GM19023 (cell line): ENCODE data around the gene ADAMTS7.
"Not testable (repeated sequence)": the region's sequence is repeated elsewhere in the genome, so short reads cannot be mapped to it uniquely, and the experiment has no call there.

Experiments
- ATAC-seq: cut with Tn5 transposase; IDR thresholded peaks from one replicate; pipeline ENCODE4 v1.9.1; 2021; ENCODE audit warnings: mild to moderate bottlenecking, moderate library complexity; ENCODE audit not compliant: unreplicated experiment

Gene ADAMTS7

DNA sequence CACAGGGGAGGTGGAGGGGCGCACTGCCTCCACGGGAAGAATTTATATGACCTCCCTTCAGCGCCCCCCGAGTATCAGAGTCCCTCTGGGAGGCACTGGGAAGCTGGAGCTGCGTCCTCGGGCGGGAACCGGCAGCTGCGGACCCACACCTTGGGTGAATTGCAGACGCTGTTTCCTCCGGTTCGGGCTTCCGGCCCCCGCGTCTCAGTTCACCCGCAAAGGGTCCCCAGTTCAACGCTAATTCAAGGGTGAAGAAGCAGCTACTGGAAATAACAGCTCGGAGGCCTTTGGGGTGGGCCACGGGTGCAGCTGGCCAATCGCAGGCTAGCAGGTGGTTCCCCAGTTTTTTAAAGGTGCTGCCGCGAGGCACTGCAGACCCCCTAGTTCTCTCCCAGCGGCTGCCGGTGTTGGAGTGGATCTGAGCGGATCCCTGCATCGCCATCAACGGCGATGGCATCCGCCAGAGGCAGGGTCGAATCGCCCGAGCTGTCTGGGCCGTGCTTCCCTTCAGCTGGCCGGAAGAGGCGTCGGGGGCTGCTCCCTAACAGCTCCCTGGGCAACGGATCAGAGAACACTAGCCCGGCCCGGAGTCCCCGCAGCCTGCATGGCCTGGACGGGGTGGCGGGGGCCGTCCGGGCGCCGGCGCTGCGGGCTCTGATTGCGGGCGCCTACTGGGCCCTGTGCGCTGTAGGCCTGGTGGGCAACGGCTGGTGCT, 19.4 kb upstream of the ADAMTS7 start:
- no peak for ATAC-seq

DNA sequence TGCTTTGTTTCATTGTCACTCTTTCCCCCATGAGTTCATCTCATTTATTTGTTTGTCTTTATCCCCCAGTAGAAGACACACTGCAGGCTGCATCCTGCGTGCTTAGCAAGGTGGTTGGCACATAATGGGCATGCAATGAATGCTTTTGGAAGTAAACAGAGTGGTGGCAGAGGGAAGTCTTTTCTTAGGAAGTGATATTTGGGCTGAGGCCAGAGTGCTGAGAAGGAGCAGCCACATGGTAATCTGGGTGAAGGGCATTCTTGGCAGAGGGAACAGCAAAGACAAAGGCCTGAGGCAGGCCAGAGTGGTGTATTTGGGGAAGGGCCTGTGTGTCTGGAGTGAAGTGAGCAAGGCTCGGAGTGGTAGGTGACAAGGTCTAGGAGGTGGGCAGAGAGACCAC, 17.7 kb upstream of the ADAMTS7 start:
- no peak for ATAC-seq

DNA sequence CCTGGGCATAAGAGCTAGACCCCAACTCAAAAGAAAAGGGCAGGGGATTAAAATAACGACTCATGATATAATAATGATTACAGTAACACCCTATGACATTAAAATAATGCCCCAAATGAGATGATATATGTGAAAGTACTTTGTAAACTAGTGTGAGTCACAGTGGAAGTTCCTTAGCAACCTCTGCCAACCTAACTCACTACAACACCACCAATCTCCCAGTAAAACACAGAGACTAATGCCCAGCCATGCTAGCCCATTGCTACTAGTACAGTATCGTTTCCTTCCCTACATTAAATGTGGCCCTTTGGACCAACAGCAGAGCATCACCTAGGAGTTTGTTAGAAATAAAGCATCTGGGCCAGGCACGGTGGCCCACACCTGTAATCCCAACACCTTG, 11.2 kb upstream of the ADAMTS7 start:
- ATAC-seq, result no peak

DNA sequence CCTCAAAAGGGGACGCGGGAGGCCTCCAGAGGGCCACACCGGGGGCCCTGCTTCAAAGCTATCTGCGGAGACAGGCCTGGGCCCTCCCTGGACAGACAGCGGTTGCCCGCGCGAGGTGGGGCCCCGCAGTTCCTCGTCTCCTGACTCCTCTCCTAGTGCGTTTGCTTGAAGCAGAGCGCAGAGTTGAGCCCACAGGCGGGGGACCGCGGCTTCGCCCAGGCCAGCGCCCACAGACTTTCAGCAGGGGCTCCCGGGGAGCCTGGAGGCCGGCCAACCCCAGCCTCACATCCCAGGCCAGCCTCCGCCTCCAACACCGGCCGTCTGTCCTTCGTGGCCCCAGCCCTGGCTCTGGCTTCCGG, 540 bp upstream of the ADAMTS7 start:
- ATAC-seq, result no peak

DNA sequence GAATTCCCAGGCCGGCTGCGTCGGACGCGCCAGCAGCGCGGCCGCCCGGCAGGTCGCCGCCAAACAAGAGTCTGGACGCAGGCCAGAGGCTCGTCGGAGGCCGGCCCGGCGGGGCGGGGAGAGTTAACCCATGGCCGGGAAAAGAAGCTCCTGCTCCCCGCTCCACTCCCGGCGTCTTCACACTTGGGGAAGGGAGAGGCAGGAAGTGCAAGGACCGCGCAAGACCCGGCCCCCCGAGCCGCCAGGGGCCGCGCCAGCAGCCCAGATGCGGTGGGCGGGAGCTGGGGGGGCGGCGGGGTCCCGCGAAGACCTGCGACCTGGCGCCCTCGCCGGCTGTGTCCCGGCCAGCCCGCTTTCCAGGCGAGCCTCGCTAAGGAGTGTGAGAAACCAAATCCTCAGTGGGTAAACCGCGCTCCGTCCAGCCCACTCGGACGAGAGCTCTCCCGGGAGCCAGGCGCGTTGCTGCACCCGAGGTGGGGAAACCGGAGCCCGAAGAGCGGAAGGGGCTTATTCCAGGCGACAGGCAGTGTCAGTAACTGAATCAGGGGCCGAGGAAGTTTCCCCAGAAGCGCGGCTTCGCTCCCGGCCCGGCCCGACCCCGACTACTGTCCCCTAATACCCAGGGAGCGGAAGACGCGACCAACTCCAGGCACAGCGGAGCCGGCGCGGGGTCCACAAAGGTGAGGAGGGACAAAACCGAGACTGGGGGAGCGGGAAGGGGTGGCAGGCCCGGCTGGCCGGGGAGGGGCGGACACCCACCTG, 721 bp downstream of the ADAMTS7 start:
- ATAC-seq, result peak; percentile 13

DNA sequence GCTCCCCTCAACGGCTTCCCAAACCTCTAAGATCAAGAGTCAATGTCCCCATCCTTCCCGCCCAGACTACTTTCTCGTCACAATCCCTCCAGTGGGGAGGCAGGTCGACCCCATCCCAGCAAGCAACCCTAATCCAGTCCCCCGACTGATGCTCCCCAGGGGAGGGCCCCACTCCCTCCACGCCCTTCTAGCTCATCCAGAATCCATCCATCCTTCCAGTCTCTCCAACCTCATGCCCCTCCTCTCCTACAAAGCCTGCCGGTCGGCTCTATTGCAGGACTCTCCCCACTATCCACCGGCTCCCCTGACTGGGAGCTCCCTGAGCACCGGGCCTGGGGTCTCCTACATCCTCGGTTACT, 1.3 kb downstream of the ADAMTS7 start:
- no peak for ATAC-seq

DNA sequence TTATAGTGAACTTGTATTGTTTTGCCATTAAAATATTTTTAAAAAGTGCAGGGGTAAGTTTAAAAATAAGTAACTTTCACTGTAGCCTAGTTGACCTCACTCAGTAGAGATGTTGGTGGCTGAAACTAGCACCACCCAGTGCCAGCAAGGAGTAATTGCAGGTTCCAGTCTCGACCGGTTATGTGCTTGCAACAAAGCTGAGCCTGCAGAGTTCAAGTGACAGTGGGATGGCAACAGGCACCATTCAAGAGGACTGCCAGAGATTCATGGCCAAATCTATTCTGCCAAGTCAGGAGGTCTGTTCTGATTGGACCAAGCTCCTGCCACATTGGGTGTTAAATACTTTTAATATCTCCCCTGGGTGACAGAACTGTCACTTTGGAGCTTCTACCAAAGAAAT, 2.7 kb downstream of the ADAMTS7 start:
- no peak for ATAC-seq

DNA sequence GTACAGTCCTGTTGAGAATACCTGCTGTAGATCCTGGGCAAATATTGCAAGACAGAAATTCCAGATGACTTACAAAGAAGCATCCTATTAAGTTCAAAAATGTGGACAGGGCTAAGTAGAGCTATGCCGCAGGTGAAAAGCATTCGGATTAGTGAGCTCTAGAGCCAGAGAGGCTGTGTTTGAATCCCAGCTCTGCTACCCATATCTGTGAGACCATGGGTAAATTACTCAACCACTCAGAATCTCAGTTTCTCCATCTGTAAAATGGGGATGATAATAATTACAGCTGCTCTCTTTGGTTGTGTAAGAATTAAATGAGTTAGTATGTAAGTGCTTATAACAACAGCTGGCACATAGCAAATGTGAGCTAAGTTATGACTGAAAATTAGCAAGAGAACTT, 3.9 kb downstream of the ADAMTS7 start:
- no peak for ATAC-seq

DNA sequence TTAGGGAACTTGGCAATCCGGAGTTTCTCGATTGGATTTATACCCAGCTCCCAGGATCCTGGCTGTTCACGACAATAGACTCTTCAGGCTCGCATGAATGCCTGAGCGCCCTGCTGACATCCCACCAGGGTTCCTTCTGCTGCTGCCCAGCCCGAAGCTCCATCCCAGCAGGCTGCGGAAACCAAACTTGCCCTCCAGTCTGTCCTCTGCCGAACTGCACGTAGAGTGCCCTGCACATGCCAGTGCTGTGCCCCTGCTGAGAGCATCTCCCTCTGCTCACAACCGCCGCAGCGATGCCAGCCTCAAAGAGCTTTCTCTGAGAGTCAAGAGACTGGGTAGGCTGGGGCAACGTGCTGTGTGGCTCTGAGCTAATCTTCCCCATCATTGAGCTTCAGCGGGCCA, 6.9 kb downstream of the ADAMTS7 start:
- ATAC-seq, result no peak

DNA sequence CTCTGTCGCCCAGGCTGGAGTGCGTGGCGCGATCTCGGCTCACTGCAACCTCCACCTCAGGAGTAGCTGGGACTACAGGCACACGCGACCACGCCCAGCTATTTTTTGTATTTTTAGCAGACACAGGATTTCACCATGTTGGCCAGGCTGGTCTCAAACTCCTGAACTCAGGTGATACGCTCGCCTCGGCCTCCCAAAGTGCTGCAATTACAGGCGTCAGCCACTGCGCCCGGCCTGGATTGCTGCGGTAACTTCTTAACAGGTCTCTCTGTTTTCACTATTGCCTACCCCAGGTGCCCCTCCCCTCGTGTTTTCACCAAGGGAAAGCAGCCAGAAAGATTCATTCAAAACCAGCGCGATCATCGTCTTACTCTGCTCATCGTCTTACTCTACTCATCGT, 10.5 kb downstream of the ADAMTS7 start:
- ATAC-seq, result no peak

DNA sequence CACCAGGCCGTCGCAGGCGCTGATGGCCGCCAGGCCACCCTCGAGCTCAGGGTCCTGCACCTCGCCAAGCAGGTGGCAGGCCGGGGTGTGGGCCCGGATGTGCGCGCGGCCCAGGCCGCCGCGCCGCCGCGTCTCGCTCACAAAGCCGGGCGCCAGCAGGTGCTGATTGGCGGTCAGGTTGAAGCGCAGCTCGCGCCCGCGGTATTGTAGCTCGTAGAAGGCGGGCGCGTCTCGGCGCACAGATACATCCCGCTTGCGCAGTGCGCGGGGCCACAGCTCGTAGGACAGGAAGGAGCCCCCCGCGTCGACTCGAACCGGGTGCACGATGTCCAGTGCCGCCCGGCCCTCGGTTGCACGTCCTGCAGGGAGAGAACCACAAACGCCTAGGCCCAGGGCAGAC, 11.1 kb downstream of the ADAMTS7 start:
- no peak for ATAC-seq

DNA sequence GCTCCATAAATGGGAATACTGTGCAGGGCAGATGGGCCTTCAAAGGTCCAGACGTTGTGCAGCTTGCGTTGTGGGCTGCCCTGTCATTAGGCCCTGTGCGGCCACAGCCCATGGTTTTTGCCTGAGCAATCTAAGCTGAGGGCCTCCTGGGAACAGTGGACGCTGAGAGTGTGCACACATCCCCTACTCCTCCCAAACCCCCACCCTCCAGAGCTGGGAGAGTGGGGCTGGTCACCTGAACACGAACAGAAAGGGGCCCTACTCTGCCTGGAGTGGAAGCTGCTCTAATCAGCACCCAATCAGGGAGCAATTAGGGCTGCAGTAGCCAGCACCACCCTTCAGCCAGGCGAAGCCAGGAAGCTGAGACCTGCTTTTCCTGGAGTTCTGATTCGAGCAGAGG, 12.2 kb downstream of the ADAMTS7 start:
- not testable (repeated sequence) for ATAC-seq

DNA sequence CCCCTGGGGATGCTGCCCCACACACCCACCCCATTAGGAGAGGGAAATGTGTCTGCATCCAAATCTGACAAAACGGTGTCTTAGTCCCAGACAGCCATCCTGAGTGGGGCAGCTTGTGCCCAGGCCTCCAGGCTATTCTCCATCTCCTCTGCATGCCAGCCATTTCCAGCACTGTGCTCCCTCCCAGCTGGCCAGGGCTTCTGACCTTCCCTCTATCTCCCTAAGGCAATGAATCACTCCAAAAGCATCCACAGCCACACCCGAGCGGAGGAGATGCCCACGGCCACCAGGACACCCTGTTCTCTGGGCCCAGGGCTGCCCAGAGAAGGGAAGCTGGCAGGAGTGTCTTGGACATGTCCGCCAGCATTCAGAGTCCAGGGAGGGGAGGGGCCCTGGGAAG, 12.9 kb downstream of the ADAMTS7 start:
- ATAC-seq, result not testable (repeated sequence)

DNA sequence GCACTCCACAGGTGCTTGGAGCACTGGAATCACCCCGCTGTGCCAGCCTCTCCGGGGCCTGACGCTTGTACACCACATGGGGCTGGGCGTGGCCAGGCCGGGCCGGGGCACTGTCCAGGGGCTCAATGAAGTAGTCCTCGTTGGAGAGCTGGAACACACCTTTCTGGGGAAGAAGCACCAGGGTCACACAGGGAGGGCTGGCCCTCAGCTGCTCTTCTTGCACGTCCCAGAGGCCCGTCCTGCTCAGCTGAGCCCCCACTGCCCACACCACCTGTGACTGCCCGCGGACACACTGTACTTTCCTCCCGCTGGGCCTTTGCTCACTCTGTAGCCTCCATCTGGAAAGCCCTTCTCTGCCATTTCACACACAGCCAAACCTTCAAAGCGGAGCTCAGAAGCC, 13.3 kb downstream of the ADAMTS7 start:
- no peak for ATAC-seq

DNA sequence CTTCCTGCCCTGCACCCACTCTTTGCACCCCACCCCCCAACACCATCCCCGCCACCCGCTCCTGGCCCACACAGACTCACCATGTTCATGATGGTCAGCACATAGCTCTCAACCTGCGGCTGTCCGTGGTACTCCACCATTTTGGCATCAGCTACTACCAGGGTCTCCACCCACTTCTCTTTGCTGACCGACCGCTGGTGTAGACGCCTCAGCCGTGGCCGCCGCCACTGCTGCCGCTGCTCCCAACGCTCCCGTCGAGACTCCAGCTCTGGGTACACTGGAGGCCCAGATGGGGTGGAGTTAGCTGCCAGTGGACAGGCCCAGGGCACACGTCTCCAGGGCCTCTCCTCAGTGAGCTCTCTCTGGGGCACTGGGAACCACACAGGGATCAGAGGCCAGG, 14.8 kb downstream of the ADAMTS7 start:
- no peak for ATAC-seq

DNA sequence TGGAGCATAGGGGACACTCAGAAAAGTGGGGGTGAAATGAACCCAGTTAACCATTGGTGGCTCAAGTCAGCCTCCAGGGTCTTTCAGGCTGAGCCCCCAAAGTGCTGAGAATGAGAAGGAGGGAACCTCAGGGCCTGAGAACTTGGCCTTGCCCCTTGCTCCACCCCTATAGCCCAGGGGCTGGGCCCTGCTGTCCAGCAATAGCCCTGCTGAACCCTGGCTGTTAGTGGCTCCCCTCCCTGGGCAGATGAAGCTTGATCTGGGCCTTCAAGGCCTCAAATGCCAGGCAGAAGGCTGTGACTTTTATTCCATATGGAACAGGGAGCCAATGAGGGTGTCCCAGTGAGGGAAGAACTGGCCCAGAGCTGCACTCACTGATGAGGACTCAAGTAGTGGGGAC, 16.2 kb downstream of the ADAMTS7 start:
- ATAC-seq, result no peak

DNA sequence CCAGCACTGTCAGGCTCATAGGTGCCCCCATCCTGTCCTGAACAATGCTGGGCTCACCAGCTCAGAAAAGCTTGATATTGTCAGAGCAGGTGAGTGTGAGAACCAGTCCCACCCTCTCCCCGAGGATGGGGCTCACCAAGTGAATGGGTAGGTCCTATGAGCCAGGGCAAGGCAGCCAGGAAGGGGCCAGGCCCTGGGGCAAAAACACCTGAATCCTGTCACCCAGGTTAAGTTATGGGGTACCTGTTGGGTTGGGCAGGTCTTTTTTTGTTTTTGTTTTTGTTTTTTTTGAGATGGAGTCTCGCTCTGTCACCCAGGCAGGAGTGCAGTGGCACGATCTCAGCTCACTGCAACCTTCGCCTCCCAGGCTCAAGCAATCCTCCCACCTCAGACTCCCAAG, 16.8 kb downstream of the ADAMTS7 start:
- ATAC-seq, result not testable (repeated sequence)

DNA sequence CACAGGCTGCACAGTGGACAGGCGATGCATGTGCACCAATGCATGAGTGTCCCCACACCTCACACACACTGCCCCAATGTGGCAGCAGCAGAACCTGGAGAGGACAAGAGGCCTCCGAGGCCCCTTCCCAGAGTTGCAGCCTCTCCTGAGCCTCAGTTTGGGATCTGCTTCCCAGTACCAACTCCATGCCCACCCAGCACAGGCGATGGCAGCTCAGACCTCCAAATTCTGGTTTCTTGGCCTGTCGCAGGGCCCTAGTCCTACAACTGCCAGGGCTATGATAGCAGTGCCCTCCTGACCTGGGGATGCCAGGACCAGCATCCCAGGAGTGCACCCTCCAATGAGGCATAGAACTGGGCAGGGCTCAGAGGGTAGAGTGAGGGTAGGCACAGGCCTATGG, 19.9 kb downstream of the ADAMTS7 start:
- no peak for ATAC-seq

DNA sequence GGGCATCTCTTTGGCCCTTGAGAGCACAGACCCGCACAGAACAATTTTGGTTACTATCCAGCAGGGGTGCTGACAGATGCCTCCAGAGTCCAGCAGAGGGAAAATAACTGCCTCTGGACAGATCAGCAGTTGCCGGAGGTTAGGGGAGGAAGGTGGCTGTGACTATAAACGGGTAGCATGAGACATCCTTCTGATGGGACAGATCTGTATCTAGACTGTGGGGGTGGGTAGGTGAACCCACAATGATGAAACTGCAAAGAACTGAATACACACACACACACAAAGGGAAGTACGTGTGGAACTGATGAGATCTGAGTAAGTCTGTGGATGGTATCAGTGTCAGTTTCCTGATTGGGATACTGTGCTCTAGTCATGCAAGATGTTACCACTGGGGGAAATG, 21.2 kb downstream of the ADAMTS7 start:
- ATAC-seq, result no peak

DNA sequence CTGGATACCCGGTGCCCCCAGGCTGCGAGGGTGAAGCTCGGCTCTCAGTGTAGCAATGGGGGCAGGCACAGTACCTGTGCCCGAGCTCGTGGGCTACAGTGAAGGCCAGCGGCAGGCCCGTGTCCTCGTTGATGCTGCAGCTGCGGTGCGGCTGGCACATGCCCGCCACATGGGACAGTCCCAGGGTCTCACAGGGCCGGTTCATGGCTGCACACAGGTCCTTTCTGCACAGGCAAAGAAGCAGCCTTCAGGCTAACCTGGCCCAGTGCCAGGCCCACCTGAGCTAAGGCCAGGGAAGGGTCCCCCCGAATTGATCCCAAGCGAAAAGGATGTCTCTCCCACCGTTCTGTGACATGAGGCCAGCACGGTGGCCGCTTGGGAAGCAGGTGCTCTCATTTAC, 21.6 kb downstream of the ADAMTS7 start:
- no peak for ATAC-seq

DNA sequence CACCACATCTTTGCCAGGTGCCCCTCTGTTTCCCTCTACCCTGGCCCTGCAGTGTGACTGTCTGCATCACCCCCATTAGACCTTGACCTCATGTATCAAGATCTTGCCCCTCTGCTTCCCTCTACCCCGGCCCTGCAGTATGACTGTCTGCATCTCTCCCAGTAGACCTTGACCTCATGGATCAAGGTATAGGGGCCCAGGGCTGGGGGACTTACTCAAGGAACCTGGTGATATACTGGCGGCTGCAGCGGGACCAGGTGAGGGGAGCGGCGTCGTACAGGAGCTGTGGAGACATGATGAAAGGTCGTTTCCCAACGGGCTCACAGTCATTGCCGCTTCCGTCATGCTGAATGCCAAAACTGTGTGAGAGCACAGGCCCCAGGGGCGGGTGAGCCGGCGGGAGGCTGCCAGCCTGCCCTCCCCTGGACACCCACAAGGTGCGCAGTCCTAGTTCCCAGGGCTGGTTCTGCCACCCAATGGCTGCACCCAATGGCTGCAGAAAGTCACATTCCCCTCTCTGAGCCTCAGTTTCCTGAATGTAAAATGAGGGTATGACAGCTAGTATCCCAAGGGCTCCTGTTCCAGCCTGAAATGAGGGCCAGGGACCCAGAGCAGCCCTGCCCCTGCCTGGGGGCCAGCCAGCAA, 23.1 kb downstream of the ADAMTS7 start:
- ATAC-seq, result no peak

DNA sequence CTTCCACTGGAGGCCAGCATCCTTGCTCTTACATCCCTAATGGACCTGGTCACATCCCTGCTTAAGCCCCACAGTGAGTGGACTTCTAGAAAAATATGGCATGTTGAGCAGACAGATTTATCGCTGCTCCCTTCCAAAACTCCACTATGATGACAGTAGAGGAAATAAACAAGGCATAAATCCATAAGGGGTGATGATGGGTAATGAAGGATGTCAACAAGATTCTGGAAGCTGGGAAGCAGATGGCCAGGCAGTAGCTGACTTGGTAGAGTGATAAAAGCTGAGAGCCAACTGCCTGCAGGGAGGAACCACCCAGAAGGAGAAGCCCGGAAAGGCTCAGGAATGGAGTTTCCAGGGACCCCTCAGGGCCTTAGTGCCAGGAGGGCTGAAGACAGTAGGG, 28.9 kb downstream of the ADAMTS7 start:
- not testable (repeated sequence) for ATAC-seq
